GM23338 (cell line): Measurements from ENCODE around the gene PIK3AP1. TPM values are rescaled to one million over a fixed set of nuclear protein-coding genes. Genes with fewer than 3 reads are reported as not detected.

Experiments used
- ATAC-seq: fragments of 200-7000 bp; cut with Tn5 transposase; 3 replicates; pipeline ENCODE4 v1.9.1; 2020
- DNase-seq: peaks from one replicate; pipeline ENCODE4 v3.0.0-alpha.2; 2015; ENCODE audit warnings: low spot score
- H2AFZ ChIP-seq: fragments of 200-600 bp; sonication (generic); 2 replicates; pipeline ENCODE4 v1.8.0; 2016; ENCODE audit warnings: antibody characterized with exemption, mild to moderate bottlenecking, moderate library complexity
- H3F3A ChIP-seq: fragments of 200-600 bp; sonication (generic); replicated peaks from 2 replicates; pipeline ENCODE4 v1.8.0; 2017; ENCODE audit warnings: antibody characterized with exemption, mixed run types, low read depth
- H3K27ac ChIP-seq: fragments of 200-600 bp; sonication (generic); 2 replicates; pipeline ENCODE4 v1.6.1; 2016; ENCODE audit warnings: low read depth
- H3K27me3 ChIP-seq: fragments of 200-600 bp; sonication (generic); 2 replicates; pipeline ENCODE4 v1.8.0; 2016; ENCODE audit warnings: mild to moderate bottlenecking, mixed run types, moderate library complexity; ENCODE audit not compliant: insufficient read depth
- H3K36me3 ChIP-seq: fragments of 200-600 bp; sonication (generic); 2 replicates; pipeline ENCODE4 v1.8.0; 2016; ENCODE audit warnings: mild to moderate bottlenecking; ENCODE audit not compliant: insufficient read depth
- H3K4me1 ChIP-seq: fragments of 200-600 bp; sonication (generic); 2 replicates; pipeline ENCODE4 v1.8.0; 2016; ENCODE audit warnings: mild to moderate bottlenecking, moderate library complexity; ENCODE audit not compliant: insufficient read depth
- H3K4me2 ChIP-seq: fragments of 200-600 bp; sonication (generic); 2 replicates; pipeline ENCODE4 v1.7.1; 2017; ENCODE audit warnings: mixed run types
- H3K4me3 ChIP-seq: fragments of 200-600 bp; sonication (generic); 2 replicates; pipeline ENCODE4 v1.6.1; 2016; ENCODE audit warnings: mixed run types
- H3K79me2 ChIP-seq: fragments of 200-600 bp; sonication (generic); replicated peaks from 2 replicates; pipeline ENCODE4 v1.8.0; 2017; ENCODE audit warnings: mild to moderate bottlenecking; ENCODE audit not compliant: insufficient read depth
- H3K9me2 ChIP-seq: fragments of 200-600 bp; sonication (generic); 2 replicates; pipeline ENCODE4 v1.8.0; 2017; ENCODE audit not compliant: insufficient read depth
- H4K20me1 ChIP-seq: fragments of 200-600 bp; sonication (generic); replicated peaks from 2 replicates; pipeline ENCODE4 v1.8.0; 2017; ENCODE audit warnings: mild to moderate bottlenecking; ENCODE audit not compliant: insufficient read depth
- H3K27ac Mint-ChIP-seq: 2 replicates; pipeline ENCODE4 v1.8.0; 2020; ENCODE audit warnings: inconsistent platforms, mild to moderate bottlenecking, moderate library complexity, mixed read lengths
- H3K27me3 Mint-ChIP-seq: 3 replicates; pipeline ENCODE4 v1.8.0; 2022; ENCODE audit warnings: low read depth, mild to moderate bottlenecking, moderate library complexity, mixed read lengths, inconsistent platforms; ENCODE audit not compliant: insufficient read depth, poor library complexity
- H3K36me3 Mint-ChIP-seq: 3 replicates; pipeline ENCODE4 v1.8.0; 2021; ENCODE audit warnings: low read depth, mild to moderate bottlenecking, inconsistent platforms, moderate library complexity, mixed read lengths
- H3K4me1 Mint-ChIP-seq: 3 replicates; pipeline ENCODE4 v1.8.0; 2020; ENCODE audit warnings: mild to moderate bottlenecking, inconsistent platforms, mixed read lengths
- H3K4me3 Mint-ChIP-seq: 3 replicates; pipeline ENCODE4 v1.8.0; 2021; ENCODE audit warnings: moderate library complexity, mild to moderate bottlenecking, inconsistent platforms, mixed read lengths
- H3K9me3 Mint-ChIP-seq: 3 replicates; pipeline ENCODE4 v1.8.0; 2020; ENCODE audit warnings: moderate library complexity, mild to moderate bottlenecking, inconsistent platforms, mixed read lengths
- CREB1 ChIP-seq: fragments of 250-450 bp; sonication (Bioruptor Pico); IDR thresholded peaks from 2 replicates; pipeline ENCODE4 v1.5.0; 2020; ENCODE audit warnings: low read depth, mild to moderate bottlenecking, moderate library complexity
- EZH2 ChIP-seq: fragments of 200-600 bp; sonication (generic); IDR thresholded peaks from one replicate; pipeline ENCODE4 v1.8.0; 2017; ENCODE audit warnings: antibody characterized with exemption, mild to moderate bottlenecking, low read depth; ENCODE audit not compliant: unreplicated experiment
- EZH2phosphoT487 ChIP-seq: fragments of 200-600 bp; sonication (generic); IDR thresholded peaks from one replicate; pipeline ENCODE4 v1.8.1; 2018; ENCODE audit warnings: antibody characterized with exemption; ENCODE audit not compliant: unreplicated experiment
- JUNB ChIP-seq: IDR thresholded peaks from one replicate; pipeline ENCODE4 v1.6.1; 2016; ENCODE audit warnings: antibody characterized with exemption; ENCODE audit not compliant: unreplicated experiment
- POLR2AphosphoS5 ChIP-seq: IDR thresholded peaks from 2 replicates; pipeline ENCODE4 v1.6.1; 2016; ENCODE audit warnings: antibody characterized with exemption, low read depth
- STAT1 ChIP-seq: IDR thresholded peaks from one replicate; pipeline ENCODE4 v1.6.1; 2016; ENCODE audit warnings: antibody characterized with exemption; ENCODE audit not compliant: unreplicated experiment
- ZNF114 ChIP-seq: fragments of 250-450 bp; sonication (Bioruptor Pico); IDR thresholded peaks from 2 replicates; pipeline ENCODE4 v1.5.0; 2020; ENCODE audit warnings: mild to moderate bottlenecking, moderate library complexity
- ZNF331 ChIP-seq: fragments of 250-450 bp; sonication (Bioruptor Pico); IDR thresholded peaks from 2 replicates; pipeline ENCODE4 v1.5.0; 2020; ENCODE audit warnings: low read depth, mild to moderate bottlenecking, moderate library complexity
- polyA plus RNA-seq: library from polyadenylated mRNA; unstranded; fragments of >200 nt; fragmentation: Nextera tagmentation; extraction: Ambion mirVana; gene quantifications from 2 replicates; pipeline ENCODE4 v1.2.1, GENCODE V29; 2016
- total RNA-seq: library from RNA; depleted of rRNA; stranded (reverse); fragments of >200 nt; shearing (Covaris generic); gene quantifications from 2 replicates; pipeline ENCODE4 v1.2.3, GENCODE V29; 2014
- TF ChIP-seq, protein P1 (sequence below), 2 experiments: fragments of 200-600 bp in 1 of 2; sonication (generic) in 1 of 2; conservative IDR thresholded peaks; 2 replicates each; pipeline versions ENCODE4 v1.5.1 to v1.6.1; 2016 to 2017; ENCODE audit warnings: antibody characterized with exemption in 2 of 2, low read depth in 2 of 2, mild to moderate bottlenecking in 2 of 2, moderate library complexity in 1 of 2
- TF ChIP-seq, protein P2 (sequence below): IDR thresholded peaks from 2 replicates; pipeline ENCODE4 v1.6.1; 2016; ENCODE audit warnings: antibody characterized with exemption

PIK3AP1 gene
- total and polyA plus RNA-seq, 2 experiments from 2014 or later = 0.65 to 2.3 TPM

DNA sequence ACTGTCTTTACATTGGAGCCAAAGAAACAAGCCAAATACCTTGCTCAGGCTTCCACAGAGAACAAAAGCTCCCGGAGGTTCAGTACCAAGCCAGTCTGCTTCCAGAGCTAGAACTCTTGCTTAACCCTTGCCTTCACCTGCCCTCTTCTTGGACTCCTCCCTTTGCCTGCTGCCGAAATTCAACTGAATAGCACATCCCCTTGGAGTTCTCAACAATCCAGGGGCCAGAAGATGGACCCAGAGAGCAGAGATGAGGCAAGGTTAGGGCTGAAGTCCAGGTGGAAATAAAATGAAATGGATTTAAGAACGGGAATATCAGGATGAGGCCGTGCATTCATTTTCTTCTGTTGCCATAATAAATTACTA, 876 bp upstream of the PIK3AP1 start:
- peak; percentile 52 for DNase-seq

GRCh38 chr10:96719850-96720421, 378 bp downstream of the PIK3AP1 start:
- no peaks in the 10 kb centered on the region for H3F3A ChIP-seq
- TF ChIP-seq, protein P1, sequence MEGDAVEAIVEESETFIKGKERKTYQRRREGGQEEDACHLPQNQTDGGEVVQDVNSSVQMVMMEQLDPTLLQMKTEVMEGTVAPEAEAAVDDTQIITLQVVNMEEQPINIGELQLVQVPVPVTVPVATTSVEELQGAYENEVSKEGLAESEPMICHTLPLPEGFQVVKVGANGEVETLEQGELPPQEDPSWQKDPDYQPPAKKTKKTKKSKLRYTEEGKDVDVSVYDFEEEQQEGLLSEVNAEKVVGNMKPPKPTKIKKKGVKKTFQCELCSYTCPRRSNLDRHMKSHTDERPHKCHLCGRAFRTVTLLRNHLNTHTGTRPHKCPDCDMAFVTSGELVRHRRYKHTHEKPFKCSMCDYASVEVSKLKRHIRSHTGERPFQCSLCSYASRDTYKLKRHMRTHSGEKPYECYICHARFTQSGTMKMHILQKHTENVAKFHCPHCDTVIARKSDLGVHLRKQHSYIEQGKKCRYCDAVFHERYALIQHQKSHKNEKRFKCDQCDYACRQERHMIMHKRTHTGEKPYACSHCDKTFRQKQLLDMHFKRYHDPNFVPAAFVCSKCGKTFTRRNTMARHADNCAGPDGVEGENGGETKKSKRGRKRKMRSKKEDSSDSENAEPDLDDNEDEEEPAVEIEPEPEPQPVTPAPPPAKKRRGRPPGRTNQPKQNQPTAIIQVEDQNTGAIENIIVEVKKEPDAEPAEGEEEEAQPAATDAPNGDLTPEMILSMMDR (conservative IDR thresholded peaks at IDR 0.05; ENCODE audit: low read depth in 2 of 2) = peak; percentile 66 to 78
- TF ChIP-seq STAT1 = no peak
- peak; percentile 44 for TF ChIP-seq POLR2AphosphoS5
- no peaks in the 10 kb centered on the region for H3K79me2 ChIP-seq
- Mint-ChIP-seq H3K4me1 (peaks cover 11% of the 10 kb centered on the region), H3K4me3 (peak overlapping the region; percentile 95), H3K27me3 (peaks cover 13% of the 10 kb centered on the region), H3K36me3 (no peaks in the 10 kb centered on the region), H3K27ac (no peak overlapping the region), H3K9me3 (no peaks in the 10 kb centered on the region; the same call in 2 of the 3 replicates)
- no peak overlapping the region for H3K27ac ChIP-seq
- peaks cover 14% of the 10 kb centered on the region; the same call in 1 of the 2 replicates for H3K27me3 ChIP-seq
- H3K9me2 ChIP-seq = no peaks in the 10 kb centered on the region
- no peaks in the 10 kb centered on the region for H3K36me3 ChIP-seq
- H2AFZ ChIP-seq = peak overlapping the region; percentile 99
- peaks cover 7% of the 10 kb centered on the region; the same call in 1 of the 2 replicates for H3K4me1 ChIP-seq
- DNase-seq (peak; percentile 89), ATAC-seq (peak; percentile 87)
- H4K20me1 ChIP-seq = no peaks in the 10 kb centered on the region
- peak overlapping the region; percentile 99 for H3K4me2 ChIP-seq
- peak overlapping the region; percentile 87 for H3K4me3 ChIP-seq

More for the DNA sequence above, 876 bp upstream of the PIK3AP1 start:
- peaks cover 11% of the 10 kb centered on the region for H3K4me1 Mint-ChIP-seq
- H3K27me3 ChIP-seq = peaks cover 14% of the 10 kb centered on the region; the same call in 1 of the 2 replicates
- no peak overlapping the region for H3K27ac Mint-ChIP-seq
- peak overlapping the region; percentile 87 for H3K4me3 ChIP-seq
- no peaks in the 10 kb centered on the region; the same call in 2 of the 3 replicates for H3K9me3 Mint-ChIP-seq
- H3K36me3 ChIP-seq = no peaks in the 10 kb centered on the region
- H3K27me3 Mint-ChIP-seq = peaks cover 12% of the 10 kb centered on the region
- TF ChIP-seq, protein P1 (conservative IDR thresholded peaks at IDR 0.05; ENCODE audit: low read depth in 2 of 2) = peak; percentile 31 to 59; a peak in 3 of 4 replicates
- TF ChIP-seq ZNF331 (CRISPR knock-in tag) = no peak
- H3F3A ChIP-seq = no peaks in the 10 kb centered on the region
- H3K79me2 ChIP-seq = no peaks in the 10 kb centered on the region
- H2AFZ ChIP-seq = peak overlapping the region; percentile 99; the same call in 1 of the 2 replicates
- H3K4me2 ChIP-seq = peak overlapping the region; percentile 99
- no peak overlapping the region for H3K27ac ChIP-seq
- ATAC-seq = peak; percentile 40
- H3K4me1 ChIP-seq = peaks cover 7% of the 10 kb centered on the region; the same call in 1 of the 2 replicates
- no peaks in the 10 kb centered on the region for H4K20me1 ChIP-seq
- no peaks in the 10 kb centered on the region for H3K9me2 ChIP-seq
- no peaks in the 10 kb centered on the region for H3K36me3 Mint-ChIP-seq
- peak overlapping the region; percentile 78 for H3K4me3 Mint-ChIP-seq

GRCh38 chr10:96719200-96719599, 1.1 kb downstream of the PIK3AP1 start:
- H3K4me1 Mint-ChIP-seq = peaks cover 11% of the 10 kb centered on the region
- H3K27me3 Mint-ChIP-seq = peaks cover 13% of the 10 kb centered on the region
- H3K4me3 ChIP-seq = peak overlapping the region; percentile 87
- TF ChIP-seq CREB1 = no peak
- TF ChIP-seq EZH2phosphoT487 = no peak
- TF ChIP-seq EZH2 = no peak
- TF ChIP-seq STAT1 = no peak
- TF ChIP-seq, protein P2, sequence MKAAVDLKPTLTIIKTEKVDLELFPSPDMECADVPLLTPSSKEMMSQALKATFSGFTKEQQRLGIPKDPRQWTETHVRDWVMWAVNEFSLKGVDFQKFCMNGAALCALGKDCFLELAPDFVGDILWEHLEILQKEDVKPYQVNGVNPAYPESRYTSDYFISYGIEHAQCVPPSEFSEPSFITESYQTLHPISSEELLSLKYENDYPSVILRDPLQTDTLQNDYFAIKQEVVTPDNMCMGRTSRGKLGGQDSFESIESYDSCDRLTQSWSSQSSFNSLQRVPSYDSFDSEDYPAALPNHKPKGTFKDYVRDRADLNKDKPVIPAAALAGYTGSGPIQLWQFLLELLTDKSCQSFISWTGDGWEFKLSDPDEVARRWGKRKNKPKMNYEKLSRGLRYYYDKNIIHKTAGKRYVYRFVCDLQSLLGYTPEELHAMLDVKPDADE = no peak
- TF ChIP-seq POLR2AphosphoS5 = no peak
- TF ChIP-seq ZNF114 (CRISPR knock-in tag) = no peak
- TF ChIP-seq, protein P1 (conservative IDR thresholded peaks at IDR 0.05; ENCODE audit: low read depth in 2 of 2) = no peak
- no peak for TF ChIP-seq ZNF331 (CRISPR knock-in tag)
- TF ChIP-seq JUNB = no peak

More at GRCh38 chr10:96719200-96719599, 1.1 kb downstream of the PIK3AP1 start:
- H3K79me2 ChIP-seq = no peaks in the 10 kb centered on the region
- no peak for DNase-seq
- peak overlapping the region; percentile 99 for H3K4me2 ChIP-seq
- H3K27me3 ChIP-seq = peaks cover 14% of the 10 kb centered on the region; the same call in 1 of the 2 replicates
- Mint-ChIP-seq H3K9me3 (no peaks in the 10 kb centered on the region; the same call in 2 of the 3 replicates), H3K4me3 (peak overlapping the region; percentile 95), H3K27ac (no peak overlapping the region), H3K36me3 (no peaks in the 10 kb centered on the region)
- H3F3A ChIP-seq = no peaks in the 10 kb centered on the region
- no peaks in the 10 kb centered on the region for H4K20me1 ChIP-seq
- H3K36me3 ChIP-seq = no peaks in the 10 kb centered on the region
- H3K9me2 ChIP-seq = no peaks in the 10 kb centered on the region
- H3K4me1 ChIP-seq = peaks cover 7% of the 10 kb centered on the region; the same call in 1 of the 2 replicates
- ATAC-seq = no peak
- H3K27ac ChIP-seq = no peak overlapping the region
- H2AFZ ChIP-seq = peak overlapping the region; percentile 99
